H1 (cell line): ENCODE results near the gene NHSL2. TPM values are rescaled to one million over a fixed set of nuclear protein-coding genes. Genes with fewer than 3 reads are reported as not detected.

Experiments
- CHD7 ChIP-seq: fragments of 300-600 bp; sonication (generic); IDR thresholded peaks from 2 replicates; pipeline ENCODE4 v1.7.1; 2012; ENCODE audit warnings: low read length, moderate library complexity, mild to moderate bottlenecking, inconsistent platforms; ENCODE audit not compliant: insufficient replicate concordance
- EGR1 ChIP-seq: IDR thresholded peaks from 2 replicates; pipeline ENCODE4 v1.6.1; 2011; ENCODE audit warnings: low read depth, low read length, borderline replicate concordance
- JUN ChIP-seq: IDR thresholded peaks from 2 replicates; pipeline ENCODE4 v1.6.1; 2011; ENCODE audit warnings: low read depth, mild to moderate bottlenecking, improper control_type of control experiment, low read length
- NANOG ChIP-seq: IDR thresholded peaks from 2 replicates; pipeline ENCODE4 v1.6.1; 2011; ENCODE audit warnings: low read length, low read depth, mild to moderate bottlenecking, inconsistent platforms; ENCODE audit not compliant: insufficient read depth, poor library complexity, severe bottlenecking
- RAD21 ChIP-seq, 2 experiments: IDR thresholded peaks in 1 of 2; conservative IDR thresholded peaks in 1 of 2; 2 replicates each; pipeline ENCODE4 v1.6.1; 2011; ENCODE audit warnings: low read depth in 2 of 2, low read length in 2 of 2, improper control_type of control experiment in 1 of 2, inconsistent platforms in 1 of 2, mild to moderate bottlenecking in 1 of 2, moderate library complexity in 1 of 2
- RFX5 ChIP-seq: IDR thresholded peaks from 2 replicates; pipeline ENCODE4 v1.6.1; 2011; ENCODE audit warnings: low read depth, low read length, improper control_type of control experiment, borderline replicate concordance
- USF2 ChIP-seq: IDR thresholded peaks from 2 replicates; pipeline ENCODE4 v1.6.1; 2011; ENCODE audit warnings: low read length, improper control_type of control experiment
- polyA plus RNA-seq, 7 experiments: library from polyadenylated mRNA; depleted of rRNA in 3 of 7; stranded (reverse) in 5 of 7; unstranded in 2 of 7; fragments of >200 nt in 5 of 7; fragments of 200-250 nt in 2 of 7; gene quantifications; 1 replicate in 5 of 7; 2 replicates in 1 of 7; 4 replicates in 1 of 7; pipeline versions ENCODE4 v1.2.1 to v1.2.3, GENCODE V29; 2011 to 2013; ENCODE audit warnings: missing spikeins in 2 of 7, mixed read lengths in 2 of 7
- total RNA-seq: library from RNA; stranded (reverse); fragmentation: NEBNext Ultra II Directional; extraction: Animal tissue kit (Norgen Biotek cat#: 25700); gene quantifications from 2 replicates; pipeline ENCODE4 v1.2.1, GENCODE V29; 2021

Gene NHSL2
- total and polyA plus RNA-seq, 2 of the 8 experiments (the other 6 are each of a cell fraction or from before 2014, with no cell fraction given) = 3.7 to 7.2 TPM

DNA sequence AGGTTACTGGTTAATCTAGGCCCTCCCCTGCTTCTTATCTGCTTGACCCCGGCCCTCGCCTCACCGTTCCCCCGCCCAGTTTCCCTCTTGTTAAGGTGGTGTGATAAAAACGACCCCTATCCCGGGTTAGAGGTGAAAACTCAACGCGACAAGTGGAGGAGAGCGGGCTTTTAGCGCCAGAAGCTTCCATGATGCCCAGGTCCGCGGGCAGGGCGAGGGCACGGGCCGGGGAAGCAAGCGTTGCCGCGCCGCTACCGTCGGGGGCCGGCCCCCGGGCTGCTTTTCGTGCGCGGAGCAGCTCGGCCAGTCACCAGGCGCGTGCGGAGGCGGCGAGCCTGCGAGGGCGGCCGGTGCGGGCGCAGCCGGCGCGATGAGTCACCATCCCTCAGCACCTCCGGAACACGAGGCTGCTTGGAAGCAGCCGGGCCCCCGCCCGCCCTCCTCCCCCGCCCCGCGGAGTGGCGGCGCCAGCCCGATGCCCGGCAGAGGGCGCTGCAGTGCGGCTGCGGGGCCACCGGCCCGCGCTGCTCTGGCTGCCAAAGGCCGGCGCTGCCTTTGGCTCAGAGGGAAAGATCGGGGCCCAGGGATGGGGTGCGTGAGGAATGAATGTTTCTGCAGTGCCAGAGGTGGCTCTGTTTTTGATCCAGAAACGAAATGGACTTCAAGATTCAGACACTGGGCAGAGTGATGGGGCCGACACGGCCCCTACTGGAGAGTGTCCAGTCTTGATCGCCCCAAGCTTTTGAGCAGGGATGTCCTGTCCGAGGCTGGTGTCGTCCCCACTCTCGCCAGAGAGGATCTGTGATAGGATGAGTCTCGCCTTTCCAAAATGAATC is 107.8 kb downstream of the NHSL2 start (continued):
- TF ChIP-seq EGR1 (peak; percentile 54; the same call in 1 of the 2 replicates), JUN (0 out of 2 replicates have a peak, but pooled peaks have one; percentile 28), USF2 (no peak), CHD7 (no peak), NANOG (no peak), RFX5 (no peak), RAD21 (IDR thresholded peaks at IDR 0.05 in 1 of 2, conservative IDR thresholded peaks at IDR 0.05 in 1 of 2; ENCODE audit: low read depth in 2 of 2, low read length in 2 of 2) (peak; percentile 57 to 76)
